T-helper 22 cell (primary cell): ENCODE data around the gene ADGRB3.
"Not testable (repeated sequence)": the region's sequence is repeated elsewhere in the genome, so short reads cannot be mapped to it uniquely, and the experiment has no call there.

Experiments used
- DNase-seq: peaks from one replicate; pipeline ENCODE4 v3.0.0-alpha.2; 2020; ENCODE audit warnings: low read depth

Gene ADGRB3

GRCh38 chr6:69027861-69028260, 392.8 kb downstream of the ADGRB3 start:
- DNase-seq, result no peak

GRCh38 chr6:69038841-69039240, 403.8 kb downstream of the ADGRB3 start:
- no peak for DNase-seq

GRCh38 chr6:69042297-69042696, 407.2 kb downstream of the ADGRB3 start:
- DNase-seq, result no peak

- no peak for DNase-seq
These were observed 409.5 kb downstream of the ADGRB3 start for GRCh38 chr6:69044534-69044933.

- no peak for DNase-seq
These were observed 424.3 kb downstream of the ADGRB3 start for GRCh38 chr6:69059413-69059812.

- no peak for DNase-seq
These were observed 426.0 kb downstream of the ADGRB3 start for GRCh38 chr6:69061066-69061465.

DNA sequence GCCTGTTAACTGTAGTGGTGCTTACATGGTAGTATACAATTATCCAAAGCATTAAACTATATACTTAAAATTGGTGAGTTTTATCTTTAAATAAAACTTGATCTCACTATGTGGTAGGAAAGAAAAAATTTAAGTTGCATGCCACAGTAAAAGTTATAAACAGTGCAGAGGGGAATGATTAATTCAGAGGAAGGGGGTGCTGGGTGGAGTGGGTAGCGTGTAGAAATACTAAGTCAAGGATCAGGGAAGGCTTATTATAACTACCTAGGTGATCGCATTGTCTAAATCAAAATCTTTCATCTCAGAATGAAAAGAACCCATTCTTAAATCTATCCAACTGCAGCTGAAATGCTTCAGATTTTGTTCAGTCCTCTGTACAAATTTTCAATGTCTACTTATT, 428.3 kb downstream of the ADGRB3 start:
- DNase-seq, result no peak

DNA sequence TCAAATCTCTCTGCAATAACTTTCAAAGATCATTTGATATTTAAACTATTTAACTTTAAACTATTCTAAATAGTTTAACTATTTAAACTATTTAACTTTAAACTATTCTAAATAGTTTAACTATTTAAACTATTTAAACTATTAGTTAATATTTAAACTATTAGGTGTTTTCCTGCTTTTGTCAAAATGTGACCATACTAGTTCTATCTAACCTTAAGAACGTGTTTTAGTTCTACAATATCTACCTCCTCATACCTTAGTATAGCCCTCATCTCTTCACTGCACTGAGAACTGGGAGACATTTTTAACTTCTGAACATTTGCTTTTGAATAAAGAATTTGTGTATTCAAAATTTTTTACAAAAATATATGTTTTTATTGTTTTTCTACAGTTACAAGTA, 429.1 kb downstream of the ADGRB3 start:
- DNase-seq, result no peak

GRCh38 chr6:69069881-69070280, 434.8 kb downstream of the ADGRB3 start:
- DNase-seq, result no peak

DNA sequence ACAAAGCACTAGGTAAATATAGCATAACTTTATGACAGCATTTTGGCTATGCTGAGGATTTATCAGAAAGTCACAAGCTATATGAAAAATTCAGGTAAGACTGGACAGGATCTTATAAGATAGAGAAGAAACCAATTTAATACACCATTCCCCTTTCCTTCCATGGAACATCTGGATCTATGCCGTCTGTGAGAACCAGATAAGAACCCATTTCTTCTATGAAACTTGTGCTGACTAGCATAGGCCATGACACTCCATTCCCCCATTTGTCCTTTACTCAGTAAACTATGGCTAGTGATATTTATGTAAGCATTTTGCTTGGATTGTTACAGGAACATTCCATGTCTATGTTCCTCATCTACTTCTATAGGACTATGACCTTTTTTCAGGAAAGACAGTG, 437.7 kb downstream of the ADGRB3 start:
- DNase-seq, result no peak

- DNase-seq, result no peak
These were observed 449.8 kb downstream of the ADGRB3 start for GRCh38 chr6:69084746-69085335.

- no peak for DNase-seq
These were observed 451.6 kb downstream of the ADGRB3 start for GRCh38 chr6:69086689-69087088.

DNA sequence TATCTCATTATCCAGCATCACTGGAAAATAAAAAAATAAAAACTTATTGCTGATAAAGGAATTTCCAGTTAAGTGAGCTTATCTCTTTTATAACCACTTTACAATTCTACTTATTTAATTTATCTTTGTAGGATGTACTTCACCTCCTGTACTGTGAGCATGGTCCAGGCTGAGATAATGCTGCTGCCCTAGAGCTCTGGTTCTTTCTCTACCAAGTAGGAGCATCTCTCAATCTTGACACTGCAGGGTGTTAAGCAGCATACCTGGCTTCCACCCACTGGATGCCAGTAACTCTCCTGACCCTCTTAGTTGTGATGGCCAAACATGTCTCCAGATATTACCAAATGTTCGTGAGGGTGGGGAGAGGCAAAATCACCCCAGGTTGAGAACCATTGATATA, 454.5 kb downstream of the ADGRB3 start:
- no peak for DNase-seq

GRCh38 chr6:69090132-69090531, 455.1 kb downstream of the ADGRB3 start:
- DNase-seq, result no peak

GRCh38 chr6:69096681-69097080, 461.6 kb downstream of the ADGRB3 start:
- DNase-seq, result no peak

DNA sequence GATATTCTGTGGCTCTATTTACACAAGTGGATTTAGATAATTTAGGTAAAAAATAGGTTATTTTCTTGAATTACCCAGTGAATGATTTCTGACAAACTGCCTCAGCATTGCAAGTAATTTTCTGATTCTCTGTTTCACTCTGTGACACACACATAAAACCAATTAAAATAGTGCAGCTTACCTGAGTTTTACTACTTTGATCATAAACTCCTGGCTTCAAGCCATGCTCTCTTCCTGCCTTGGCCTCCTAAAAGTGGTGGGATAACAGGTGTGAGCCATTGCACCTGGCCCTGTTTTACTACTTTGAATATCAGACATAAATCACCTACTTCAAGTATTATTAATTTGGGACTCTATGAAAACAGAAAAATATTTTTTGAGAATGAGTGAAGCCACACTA, 462.9 kb downstream of the ADGRB3 start:
- DNase-seq, result no peak

DNA sequence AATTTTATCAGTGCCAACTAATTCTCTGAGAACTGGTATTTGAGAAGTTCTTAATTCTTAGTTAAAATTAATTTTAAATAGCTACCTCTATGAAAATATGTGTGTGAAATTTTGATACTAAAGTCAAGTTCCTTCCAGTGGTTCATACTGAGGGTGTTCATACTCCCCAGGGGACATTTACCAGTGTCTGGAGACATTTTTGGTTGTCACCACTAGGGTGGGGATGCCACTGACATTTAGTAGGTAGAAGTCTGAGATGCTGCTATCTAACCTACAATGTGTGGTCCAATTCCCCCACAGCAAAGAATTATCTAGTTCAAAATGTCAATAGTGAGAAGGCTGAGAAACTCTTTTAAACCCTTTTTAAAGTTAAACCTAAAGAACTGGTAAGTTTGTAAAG, 463.8 kb downstream of the ADGRB3 start:
- no peak for DNase-seq

- DNase-seq, result no peak
These were observed 465.7 kb downstream of the ADGRB3 start for GRCh38 chr6:69100772-69101171.

GRCh38 chr6:69102416-69102815, 467.3 kb downstream of the ADGRB3 start:
- DNase-seq, result no peak

DNA sequence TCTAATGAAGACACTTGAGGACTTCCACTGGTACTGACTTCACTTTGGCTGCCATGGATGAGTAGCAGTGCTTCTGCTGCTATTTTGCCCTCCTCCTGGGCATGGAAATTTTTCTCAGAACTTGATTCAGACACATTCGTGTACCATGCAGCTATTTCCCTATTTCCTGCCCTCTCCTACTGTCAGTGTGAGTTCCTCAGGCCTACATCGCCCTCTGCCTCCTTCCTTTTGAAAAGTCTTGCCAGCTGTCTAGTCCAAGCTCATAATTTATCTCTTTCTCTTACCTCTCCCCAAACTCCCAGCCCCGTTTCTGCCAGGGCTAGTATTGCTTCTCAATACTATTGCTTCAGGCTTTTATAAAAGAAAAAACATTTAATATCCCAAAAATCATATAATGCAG, 470.2 kb downstream of the ADGRB3 start:
- no peak for DNase-seq

- DNase-seq, result no peak
These were observed 471.4 kb downstream of the ADGRB3 start for GRCh38 chr6:69106511-69106910.

GRCh38 chr6:69111301-69111700, 476.2 kb downstream of the ADGRB3 start:
- DNase-seq, result no peak

GRCh38 chr6:69116658-69117057, 481.6 kb downstream of the ADGRB3 start:
- DNase-seq, result no peak

GRCh38 chr6:69121461-69122406, 486.7 kb downstream of the ADGRB3 start:
- DNase-seq, result not testable (repeated sequence)
